SK-N-DZ (cell line): ENCODE measurements around the gene PARL.

Experiments
- DNase-seq: peaks from one replicate; pipeline ENCODE4 v3.0.0-alpha.2; 2015; ENCODE audit warnings: low spot score

The PARL gene

DNA sequence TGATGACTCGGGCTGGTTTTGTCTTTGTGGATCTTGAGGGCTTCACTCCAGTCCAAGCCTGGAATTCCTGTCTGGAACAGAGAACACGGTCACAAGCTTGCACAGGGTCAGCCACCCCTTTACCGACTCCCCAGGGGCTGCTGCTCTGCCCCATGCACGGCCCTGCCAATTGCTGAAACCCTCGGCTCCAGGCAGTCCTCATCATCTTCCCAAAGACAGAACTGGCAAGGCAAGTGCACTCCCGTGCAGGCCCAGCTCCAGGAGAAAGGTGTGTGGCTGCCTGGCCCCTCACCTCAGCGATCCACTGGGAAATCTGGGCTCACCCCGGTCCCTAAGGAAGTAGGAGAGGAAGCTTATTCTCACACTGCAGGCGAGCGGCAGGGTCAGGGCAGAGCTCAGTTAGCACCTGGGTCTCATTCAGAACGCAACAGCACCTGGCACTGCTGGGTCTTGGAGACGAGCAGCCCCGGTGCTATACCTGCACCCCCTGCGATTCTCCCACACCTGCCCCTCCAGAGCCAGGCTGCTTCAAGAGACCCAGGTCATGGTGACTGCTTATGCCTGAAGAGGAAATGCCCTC is 66.5 kb downstream of the PARL start:
- no peak for DNase-seq

DNA sequence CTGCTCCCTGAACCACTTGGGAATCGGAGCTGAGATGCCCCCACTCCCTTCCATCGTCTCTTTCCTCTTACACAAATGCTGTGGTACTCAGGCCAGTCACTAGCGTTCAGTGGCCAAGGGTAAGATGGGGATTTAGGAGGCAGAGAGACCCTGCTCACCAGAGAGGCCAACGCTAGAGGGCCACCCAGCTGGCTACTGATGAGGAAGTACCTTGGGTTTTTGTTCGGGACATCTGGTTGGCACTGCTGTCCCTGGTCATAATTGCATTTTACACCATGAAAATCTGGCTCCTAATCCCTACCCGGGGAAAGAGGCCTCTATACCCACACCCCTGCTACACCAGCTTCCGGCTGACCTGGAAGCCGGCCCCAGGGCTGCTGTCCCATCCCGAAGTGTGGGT is 67.0 kb downstream of the PARL start:
- no peak for DNase-seq

DNA sequence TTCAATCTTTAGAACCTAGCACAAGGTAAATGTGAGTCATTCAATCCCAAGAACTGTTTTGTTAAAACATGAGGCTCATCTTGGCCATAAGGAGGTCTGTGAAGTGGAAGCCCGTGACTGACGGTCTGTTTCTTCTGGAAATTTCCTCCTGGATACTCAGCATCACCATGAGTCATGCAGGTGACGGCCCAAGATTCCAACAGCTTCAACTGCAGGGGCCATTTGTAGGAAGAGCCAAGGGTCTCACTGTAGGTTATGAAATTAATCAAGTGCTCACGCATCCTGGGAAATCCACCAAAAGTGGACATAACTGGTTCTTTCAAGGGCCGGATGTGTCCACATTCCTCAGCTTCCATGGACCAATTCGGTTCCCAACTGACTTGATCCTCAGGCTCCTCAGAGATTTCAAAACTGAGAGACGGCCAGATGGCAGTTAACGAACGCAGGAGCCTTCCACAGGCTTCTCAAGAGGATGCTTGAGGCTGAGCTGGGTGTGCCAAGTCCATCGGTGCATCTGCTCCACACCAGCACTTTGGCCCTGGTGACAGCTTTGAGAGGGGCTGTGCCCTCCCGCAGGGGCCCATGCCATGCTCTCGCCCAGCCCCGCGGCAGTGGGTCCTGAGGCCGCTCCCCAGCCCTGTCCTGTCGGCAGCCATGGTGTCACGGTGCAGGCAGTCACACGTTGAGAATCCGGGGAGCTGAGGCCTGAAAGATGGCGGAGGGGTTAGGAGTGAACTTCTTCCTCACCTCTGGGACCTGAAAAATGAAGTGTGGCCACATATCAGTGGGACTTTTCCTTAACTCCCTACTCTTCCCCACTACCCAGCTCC is 67.8 kb downstream of the PARL start:
- DNase-seq: no peak

DNA sequence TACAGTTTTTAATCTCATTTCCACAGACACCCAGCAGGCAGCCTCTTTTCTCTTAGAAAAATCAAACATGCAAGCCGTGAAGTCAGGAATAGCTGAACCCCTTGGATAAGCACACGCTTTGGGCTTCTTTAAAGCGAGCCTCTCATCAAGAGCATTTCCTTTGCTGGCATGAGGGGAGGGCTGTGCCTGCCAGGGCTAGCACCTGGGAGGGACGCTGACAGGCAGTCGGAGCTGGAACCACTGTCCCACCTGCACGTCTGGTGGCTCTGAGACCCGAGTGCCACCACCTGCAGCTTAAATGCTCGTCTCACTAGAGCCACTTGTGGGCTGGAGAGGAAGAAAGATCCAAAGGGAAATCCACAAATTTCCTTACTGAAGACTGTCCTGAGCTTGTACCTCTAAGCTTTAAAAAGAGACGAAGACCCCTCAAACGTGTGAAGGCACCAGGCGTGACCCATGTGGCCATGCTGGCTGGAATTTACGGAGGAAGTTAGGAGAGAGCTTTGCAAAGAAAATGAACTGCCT is 68.7 kb downstream of the PARL start:
- no peak for DNase-seq

DNA sequence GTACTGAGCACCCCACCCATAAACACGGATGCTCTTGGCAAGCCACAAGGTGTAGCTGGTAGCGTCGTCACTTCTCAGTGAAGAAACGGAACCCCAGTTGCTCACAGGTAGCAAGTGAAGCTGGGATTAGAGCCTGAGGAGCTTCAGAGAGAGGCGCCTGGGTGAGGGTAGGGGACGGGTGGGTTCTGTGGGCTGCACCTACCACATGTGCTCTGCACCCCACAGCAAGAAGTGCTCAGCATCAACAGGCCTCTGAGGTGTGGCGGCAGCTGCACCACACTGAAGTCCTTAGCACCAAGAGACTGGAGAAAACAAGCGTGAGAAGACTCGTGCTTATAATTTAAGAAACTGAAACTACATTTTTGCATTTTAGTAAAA is 69.1 kb downstream of the PARL start:
- DNase-seq: no peak

DNA sequence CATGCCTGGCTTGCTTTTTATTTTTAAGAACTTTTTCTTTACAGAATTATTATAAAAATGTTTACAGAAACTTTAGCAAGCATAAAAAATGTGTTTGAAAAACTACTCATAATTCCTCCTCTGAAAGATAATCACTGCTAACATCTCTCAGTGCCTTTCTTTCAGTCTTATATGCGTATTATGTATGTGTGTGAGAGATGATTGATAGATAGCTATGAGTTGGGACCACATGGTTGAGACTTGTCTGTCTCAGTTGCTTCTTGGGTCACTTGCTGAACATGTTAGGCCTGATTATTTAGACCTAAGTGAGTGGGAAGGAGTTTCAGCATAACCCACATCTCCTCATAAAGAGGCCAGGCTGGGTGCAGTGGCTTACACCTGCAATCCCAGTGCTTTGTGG is 70.4 kb downstream of the PARL start:
- DNase-seq: no peak

DNA sequence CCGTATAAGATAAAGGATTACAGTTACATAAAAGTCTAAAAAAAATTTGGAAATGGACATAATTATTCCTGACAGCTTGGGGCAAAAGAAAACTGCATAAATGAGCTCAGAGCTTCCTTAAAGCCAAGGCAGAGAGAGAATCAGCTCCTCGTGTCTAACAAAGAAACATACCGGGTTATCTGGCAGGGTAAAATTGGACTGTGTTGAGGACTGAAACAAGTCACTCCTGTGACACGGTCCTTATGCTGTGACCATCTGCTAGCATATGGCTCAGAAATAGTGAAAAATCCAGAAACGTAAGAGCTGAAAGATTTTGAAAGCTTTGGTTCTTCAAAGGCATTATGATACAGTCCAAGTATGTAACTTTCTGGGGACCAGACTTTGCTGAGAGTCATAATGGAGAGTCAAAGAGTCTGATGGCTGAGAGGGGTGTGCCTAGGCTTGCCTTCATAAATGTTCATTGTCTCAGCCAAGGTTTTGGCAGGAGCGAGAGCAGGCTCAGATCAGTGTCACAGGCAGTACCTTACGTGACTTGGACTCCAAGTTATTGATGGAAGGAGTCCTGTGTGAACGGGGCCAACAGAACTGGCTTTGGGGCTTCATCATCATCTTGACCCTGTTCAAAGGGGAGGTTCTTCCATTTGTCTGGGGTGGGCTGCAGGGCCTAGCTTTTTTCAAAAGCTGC is 71.8 kb downstream of the PARL start:
- no peak for DNase-seq

DNA sequence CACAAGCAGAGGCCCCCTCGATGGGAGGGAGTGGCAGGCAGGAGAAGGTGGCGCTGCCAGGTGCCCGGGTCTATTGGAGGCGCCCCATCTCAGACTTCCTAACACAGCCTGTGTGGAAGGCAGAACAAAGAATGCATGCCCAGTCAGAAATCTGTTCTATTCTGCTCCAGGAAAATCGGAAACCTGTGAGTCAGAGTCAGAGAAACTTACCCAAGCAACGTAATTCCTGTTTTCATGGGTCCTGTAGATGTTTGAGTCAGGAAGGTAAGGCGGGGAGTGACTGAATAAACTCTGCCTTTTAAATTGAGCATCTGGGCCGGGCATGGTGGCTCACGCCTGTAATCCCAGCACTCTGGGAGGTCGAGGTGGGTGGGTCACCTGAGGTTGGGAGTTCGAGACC is 73.0 kb downstream of the PARL start:
- DNase-seq: no peak

DNA sequence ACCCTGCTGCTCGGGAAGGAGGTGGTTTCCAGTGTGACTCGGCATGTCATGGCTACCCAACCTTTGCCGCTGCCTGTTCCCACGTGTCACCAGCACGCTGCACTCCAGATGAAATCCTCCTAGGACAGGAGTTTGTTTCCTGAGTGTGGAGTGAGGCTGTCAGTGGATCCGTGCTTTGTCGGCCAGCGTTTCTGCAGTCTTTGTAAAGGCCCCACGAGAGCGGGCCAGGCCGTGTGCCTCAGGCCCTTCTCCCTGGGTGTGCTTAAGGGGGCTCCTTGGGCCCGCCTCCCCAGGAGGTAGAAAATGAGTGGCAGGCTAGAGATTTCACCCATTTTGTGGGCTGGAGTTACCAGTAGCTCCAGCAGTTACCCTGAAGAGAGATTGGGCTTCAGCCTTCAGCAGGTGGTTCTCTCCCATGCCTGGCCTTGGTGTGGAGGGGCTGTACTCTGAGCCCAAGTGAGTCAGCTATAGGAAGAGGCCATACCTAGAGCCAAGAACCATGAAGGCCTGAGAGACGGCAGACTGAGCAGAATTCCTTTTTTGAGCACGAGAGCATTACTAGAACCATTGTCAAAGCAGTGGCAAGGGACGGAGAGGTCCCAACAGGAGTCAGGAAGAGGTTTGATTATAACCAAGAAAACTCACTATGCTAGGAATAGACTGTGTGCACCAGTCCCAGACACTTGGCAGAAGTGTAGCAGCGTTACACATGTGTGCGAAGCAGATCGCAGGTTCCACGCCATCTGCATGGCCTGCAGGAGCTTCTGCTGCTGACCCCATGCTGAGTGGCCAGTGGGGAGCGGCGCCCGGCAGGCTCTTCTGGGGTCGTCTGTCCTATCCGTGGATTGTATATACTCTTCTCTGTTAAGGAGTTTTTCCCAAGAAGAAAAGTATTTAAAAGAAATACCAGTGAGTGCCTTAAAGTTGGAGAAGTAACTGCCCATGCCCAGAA is 73.8 kb downstream of the PARL start:
- no peak for DNase-seq

DNA sequence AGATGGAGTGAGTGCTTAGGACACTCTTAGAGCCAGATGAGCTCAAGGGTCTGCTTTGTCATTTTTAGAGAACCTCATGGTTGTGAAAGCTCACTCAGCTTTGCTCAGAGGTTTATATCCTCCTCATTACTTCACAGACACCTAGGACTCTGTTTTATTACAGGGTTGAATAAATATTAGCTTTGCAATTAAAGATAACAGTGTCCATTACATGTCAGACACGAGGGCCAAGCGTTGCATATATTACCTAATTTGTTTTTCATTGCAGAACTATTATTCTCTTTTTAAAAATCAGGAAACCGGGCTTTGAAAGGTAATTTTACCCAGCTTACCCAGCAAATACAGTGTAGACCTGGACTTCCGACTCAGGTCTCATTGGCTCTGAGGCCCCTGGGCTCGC is 75.4 kb downstream of the PARL start:
- DNase-seq: no peak

DNA sequence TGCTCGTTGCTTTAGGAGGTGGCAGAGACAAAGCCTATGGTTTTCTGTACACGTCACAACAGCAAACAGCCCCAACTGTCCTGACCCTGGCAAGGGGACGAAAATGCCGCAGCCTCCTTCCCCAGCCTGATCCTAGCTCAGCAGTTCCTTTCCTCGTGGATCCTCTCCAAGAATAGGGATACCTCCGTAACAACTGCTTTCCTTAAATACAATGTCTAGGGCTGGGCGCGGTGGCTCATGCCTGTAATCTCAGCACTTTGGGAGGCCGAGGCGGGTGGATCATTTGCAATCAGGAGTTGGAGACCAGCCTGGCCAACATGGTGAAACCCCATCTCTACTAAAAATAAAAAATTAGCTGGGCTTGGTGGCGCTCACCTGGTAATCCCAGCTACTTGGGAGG is 76.3 kb downstream of the PARL start:
- DNase-seq: no peak

DNA sequence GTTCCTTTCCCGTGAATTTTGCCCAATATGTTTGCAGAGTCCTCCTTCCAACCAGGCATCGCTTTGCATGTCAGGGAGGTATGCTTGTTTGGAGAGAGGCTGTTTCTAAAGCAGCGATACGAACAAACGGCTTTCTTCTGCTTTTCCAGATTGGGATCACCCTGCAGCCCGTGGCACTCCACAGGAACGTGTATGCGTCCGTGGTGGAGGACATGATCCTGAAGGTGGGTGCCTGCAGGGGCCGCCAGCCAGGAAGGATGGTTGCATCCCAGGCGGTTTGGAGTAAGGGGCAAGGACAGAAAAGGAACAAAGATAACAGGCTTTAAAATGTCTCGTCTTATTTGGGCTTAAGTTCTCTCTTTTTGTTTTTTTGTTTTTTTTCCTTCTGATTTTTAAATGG is 76.8 kb downstream of the PARL start:
- DNase-seq: no peak

DNA sequence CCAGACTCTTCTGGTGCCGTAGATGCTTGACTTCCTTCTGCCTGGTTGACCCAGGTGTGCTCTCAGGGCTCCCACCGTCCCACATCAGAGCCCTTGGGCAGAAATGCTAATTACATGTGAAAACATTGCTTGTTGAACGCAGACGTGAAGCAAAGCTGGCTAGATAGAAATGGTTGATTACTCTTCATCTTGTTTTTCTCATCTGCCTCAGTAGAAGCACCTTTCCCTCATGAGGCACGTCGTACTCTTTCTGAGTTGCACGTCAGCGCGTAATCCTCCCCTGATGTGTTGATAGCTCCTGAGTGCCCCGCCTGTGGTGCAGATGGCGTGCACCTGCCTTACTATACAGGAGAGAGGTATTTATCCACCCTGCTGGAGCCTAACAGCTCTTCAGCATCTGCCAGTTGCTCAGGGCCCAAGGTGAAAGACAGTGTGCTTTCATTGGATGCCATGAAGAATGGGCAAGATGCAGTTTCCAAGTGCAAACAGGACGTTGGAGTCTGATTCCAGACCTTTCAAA is 77.4 kb downstream of the PARL start:
- no peak for DNase-seq

DNA sequence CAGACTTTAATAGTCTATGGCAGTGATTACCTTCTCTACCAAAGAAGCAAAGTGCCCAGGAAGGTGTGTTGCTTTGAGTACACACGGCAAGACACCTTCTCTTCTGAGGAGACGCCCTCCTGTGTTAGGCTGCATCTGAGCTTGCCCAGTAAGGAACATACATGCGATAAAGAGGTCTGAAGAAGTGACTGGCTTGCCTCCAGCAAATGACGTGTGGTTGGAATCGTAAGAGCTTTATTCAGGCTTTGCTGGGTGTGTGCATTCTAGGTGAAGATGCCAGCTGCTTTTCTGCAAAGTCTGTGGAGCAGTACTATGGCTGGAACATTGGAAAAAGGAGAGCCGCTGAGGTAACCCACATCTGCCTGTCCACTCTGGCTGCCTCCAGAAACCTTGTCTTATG is 81.7 kb downstream of the PARL start:
- no peak for DNase-seq

DNA sequence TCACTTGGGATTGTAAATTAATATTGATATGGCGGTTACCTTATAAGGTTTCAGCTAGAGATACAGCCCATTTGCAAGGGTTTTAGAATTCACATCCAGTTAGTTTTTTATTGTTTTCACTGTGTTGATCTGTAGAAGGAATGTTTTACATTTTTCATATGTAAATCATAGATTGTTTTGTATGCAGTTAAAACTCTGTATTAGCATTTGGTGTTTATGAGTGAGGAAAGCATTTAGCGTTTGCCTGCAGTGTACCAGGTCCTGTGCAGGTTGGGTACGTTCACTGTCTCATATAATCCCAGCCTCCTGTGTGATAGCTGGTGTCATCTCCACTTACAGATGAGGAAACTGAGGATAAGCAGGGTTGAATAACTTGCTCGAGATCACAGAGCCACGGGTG is 83.1 kb downstream of the PARL start:
- DNase-seq: no peak

DNA sequence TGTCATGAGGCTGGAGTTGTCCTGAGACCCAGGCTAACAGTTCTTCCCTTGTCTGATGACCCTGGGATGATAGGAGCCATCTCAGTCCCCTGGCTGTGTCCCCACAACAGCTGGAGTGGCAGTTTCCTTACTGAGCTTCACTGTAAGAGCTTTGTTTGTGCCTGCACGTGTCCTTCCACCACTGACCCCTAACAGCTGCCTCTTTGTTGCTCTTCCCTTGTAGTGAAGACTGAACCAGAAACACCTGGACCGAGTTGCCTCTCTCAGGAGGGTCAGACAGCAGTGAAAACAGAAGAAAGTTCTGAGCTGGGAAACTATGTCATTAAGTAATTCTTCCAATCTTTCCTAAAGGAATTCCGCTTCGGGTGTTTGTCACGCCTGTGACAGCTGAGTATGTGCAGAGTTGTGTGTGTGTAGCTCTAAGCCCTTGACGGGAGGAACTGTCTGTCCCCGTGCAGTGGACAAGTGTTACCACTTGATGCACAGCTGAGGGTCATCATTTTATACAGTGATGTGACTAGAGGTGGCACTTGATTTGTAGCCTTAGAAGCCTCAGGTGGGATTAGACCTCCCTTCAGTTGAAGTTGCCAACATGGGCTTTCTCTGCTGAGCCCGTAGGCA is 84.3 kb downstream of the PARL start:
- no peak for DNase-seq

DNA sequence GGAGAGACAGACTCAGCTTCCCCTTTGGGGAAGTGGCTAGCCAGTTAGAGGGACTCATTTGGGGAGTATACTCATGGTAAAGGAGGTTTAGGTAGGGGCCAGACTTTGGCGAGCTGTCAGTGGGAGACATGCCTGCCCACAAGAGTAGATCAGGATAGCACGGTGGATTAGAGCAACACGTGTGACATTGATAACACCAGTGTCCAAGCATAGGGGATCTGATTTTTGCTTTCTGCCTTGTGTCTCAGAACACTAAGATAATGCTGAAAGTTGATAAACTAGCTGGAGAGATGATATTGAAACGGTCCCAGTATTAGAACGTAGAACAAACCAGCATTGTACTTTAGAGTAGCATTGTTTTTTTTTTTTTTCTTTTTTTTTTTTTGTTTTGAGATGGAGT is 85.2 kb downstream of the PARL start:
- no peak for DNase-seq

DNA sequence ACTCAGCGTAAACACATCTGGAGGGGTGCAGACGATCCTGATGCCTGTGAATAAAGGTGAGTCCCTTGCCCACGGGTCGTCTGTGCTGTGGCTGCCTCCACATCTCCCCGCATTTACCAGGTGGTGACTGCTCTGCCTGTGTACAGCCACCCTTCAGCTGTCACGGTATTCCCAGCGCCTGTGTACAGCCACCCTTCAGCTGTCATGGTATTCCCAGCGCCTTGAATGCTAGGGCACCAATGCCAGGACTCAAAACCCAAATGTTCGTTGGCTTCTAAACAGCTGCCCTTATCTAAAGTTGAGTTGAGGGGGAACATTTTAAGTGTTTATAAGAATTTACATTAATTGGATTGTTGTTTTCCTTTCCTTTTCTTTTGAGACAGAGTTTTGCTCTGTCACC is 86.7 kb downstream of the PARL start:
- no peak for DNase-seq

DNA sequence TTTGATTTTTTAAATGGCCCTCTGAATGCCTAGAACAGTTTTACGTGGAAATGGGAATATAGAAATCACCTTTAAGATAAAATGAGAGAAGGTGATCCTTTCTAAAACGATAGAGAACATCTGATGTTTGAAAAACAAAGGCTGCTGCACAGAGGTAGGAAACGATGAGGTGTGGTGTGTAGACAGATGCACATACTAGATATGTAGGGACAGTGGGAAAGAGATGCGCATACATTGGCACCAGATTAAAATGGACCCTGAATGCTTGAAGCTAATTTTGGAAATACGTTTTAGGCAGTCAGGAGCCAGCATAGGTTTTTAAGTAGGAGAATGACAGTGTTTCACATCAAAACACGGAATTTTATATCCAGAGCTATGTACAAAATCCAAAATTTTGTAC is 88.3 kb downstream of the PARL start:
- DNase-seq: no peak

DNA sequence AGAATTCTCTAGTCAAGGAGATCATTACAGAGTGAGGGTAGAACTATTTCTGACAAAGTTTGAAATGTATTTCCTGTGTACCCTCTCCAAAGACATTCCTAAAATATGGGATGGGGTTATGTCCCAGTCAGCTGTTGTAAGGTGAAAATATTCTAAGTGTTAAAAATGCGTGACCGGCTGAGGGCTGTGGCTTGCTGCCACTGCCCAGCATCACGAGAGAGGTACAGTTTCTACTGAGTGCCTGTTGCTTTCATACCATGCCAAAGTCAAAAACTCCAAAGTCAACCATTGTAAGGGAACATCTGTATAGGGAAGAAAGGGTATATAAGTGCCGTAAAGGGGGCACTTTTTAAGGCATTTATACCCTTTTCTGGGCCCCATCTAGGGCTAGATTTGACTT is 90.2 kb downstream of the PARL start:
- DNase-seq: no peak

DNA sequence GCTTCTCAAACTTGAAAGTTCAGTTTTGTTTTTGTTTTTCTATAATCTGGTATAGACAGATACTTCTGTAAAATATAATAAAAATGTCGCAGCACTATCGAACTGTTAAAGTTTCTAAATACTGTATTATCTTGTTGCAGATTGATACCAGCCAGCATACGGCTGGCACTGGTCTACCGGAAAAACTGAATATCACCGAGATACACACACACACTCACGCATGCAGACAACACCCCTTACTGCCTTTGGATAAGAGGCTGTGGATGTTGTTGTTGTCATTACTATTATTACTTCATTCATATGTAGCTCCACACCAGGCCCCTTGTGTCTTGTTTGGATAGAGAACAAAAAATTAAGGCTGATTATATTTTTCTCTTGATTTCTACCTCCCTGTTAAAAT is 91.7 kb downstream of the PARL start:
- no peak for DNase-seq
